Neuronal stem cell (in vitro differentiated cells): ENCODE measurements around the gene UBE2S.
A peak's percentile ranks its signal among the peaks of the same experiment; 100 is the strongest.

Source experiments
- DNase-seq: peaks from one replicate; pipeline ENCODE4 v3.0.0-alpha.2; 2013; ENCODE audit warnings: low spot score
- H2AFZ ChIP-seq: one replicate; pipeline ENCODE4 v1.6.1; 2013; ENCODE audit warnings: mild to moderate bottlenecking, low read length, inconsistent platforms
- H2AK5ac ChIP-seq: 2 replicates; pipeline ENCODE4 v1.6.1; 2013; ENCODE audit warnings: low read depth, mild to moderate bottlenecking, inconsistent platforms, low read length, moderate library complexity, mixed read lengths
- H2BK120ac ChIP-seq: 2 replicates; pipeline ENCODE4 v1.6.1; 2013; ENCODE audit warnings: low read depth, mild to moderate bottlenecking, inconsistent platforms, low read length, moderate library complexity, mixed read lengths
- H2BK12ac ChIP-seq: one replicate; pipeline ENCODE4 v1.6.1; 2013; ENCODE audit warnings: low read length, inconsistent platforms
- H2BK15ac ChIP-seq: 2 replicates; pipeline ENCODE4 v1.6.1; 2013; ENCODE audit warnings: mild to moderate bottlenecking, low read length, inconsistent platforms, mixed read lengths
- H2BK5ac ChIP-seq: one replicate; pipeline ENCODE4 v1.6.1; 2013; ENCODE audit warnings: inconsistent platforms, mild to moderate bottlenecking, low read length, moderate library complexity
- H3K14ac ChIP-seq: one replicate; pipeline ENCODE4 v1.6.1; 2013; ENCODE audit warnings: low read length, inconsistent platforms
- H3K18ac ChIP-seq: 2 replicates; pipeline ENCODE4 v1.6.1; 2013; ENCODE audit warnings: low read length, inconsistent platforms
- H3K23ac ChIP-seq: 2 replicates; pipeline ENCODE4 v1.6.1; 2013; ENCODE audit warnings: low read depth, mild to moderate bottlenecking, mixed read lengths, low read length, inconsistent platforms; ENCODE audit not compliant: poor library complexity
- H3K27ac ChIP-seq: replicated peaks from 3 replicates; pipeline ENCODE4 v1.5.1; 2013; ENCODE audit warnings: low read length, inconsistent platforms
- H3K27me3 ChIP-seq, 3 experiments: 2 replicates each; pipeline ENCODE4 v1.6.1; 2013; ENCODE audit warnings: low read length in 3 of 3, mild to moderate bottlenecking in 2 of 3, inconsistent platforms in 1 of 3, low read depth in 1 of 3, mixed read lengths in 1 of 3, moderate library complexity in 1 of 3; ENCODE audit not compliant: control insufficient read depth in 3 of 3, insufficient read depth in 3 of 3
- H3K36me3 ChIP-seq, 2 donors: replicated peaks in 1 of 2; 2 replicates each; pipeline ENCODE4 v1.6.1; 2013; ENCODE audit warnings: low read length in 2 of 2; ENCODE audit not compliant: control insufficient read depth in 2 of 2, insufficient read depth in 2 of 2
- H3K4ac ChIP-seq: 2 replicates; pipeline ENCODE4 v1.6.1; 2013; ENCODE audit warnings: inconsistent platforms, mild to moderate bottlenecking, low read length, moderate library complexity
- H3K4me1 ChIP-seq, 2 donors: 1 replicate in 1 of 2; 2 replicates in 1 of 2; pipeline ENCODE4 v1.6.1; 2013; ENCODE audit warnings: low read length in 2 of 2, low read depth in 1 of 2; ENCODE audit not compliant: control insufficient read depth in 2 of 2, insufficient read depth in 1 of 2
- H3K4me2 ChIP-seq: one replicate; pipeline ENCODE4 v1.6.1; 2013; ENCODE audit warnings: mild to moderate bottlenecking, low read length, inconsistent platforms; ENCODE audit not compliant: insufficient read depth, poor library complexity, severe bottlenecking
- H3K4me3 ChIP-seq, 2 donors: 2 replicates each; pipeline ENCODE4 v1.5.1; 2013; ENCODE audit warnings: low read length in 2 of 2, mild to moderate bottlenecking in 2 of 2, inconsistent platforms in 1 of 2, moderate library complexity in 1 of 2
- H3K79me1 ChIP-seq: one replicate; pipeline ENCODE4 v1.6.1; 2013; ENCODE audit warnings: low read depth, mild to moderate bottlenecking, inconsistent platforms, low read length, moderate library complexity
- H3K9ac ChIP-seq: one replicate; pipeline ENCODE4 v1.6.1; 2013; ENCODE audit warnings: mild to moderate bottlenecking, low read depth, low read length, inconsistent platforms; ENCODE audit not compliant: poor library complexity
- H3K9me3 ChIP-seq, 2 donors: replicated peaks in 1 of 2; 2 replicates each; pipeline versions ENCODE3 to v1.6.1; 2013; ENCODE audit warnings: low read length in 2 of 2, mild to moderate bottlenecking in 2 of 2, inconsistent platforms in 1 of 2, low read depth in 1 of 2, mixed read lengths in 1 of 2, moderate library complexity in 1 of 2; ENCODE audit not compliant: control insufficient read depth in 2 of 2, insufficient read depth in 1 of 2
- H4K8ac ChIP-seq: one replicate; pipeline ENCODE4 v1.6.1; 2013; ENCODE audit warnings: low read depth, mild to moderate bottlenecking, inconsistent platforms, low read length, moderate library complexity
- H4K91ac ChIP-seq: one replicate; pipeline ENCODE4 v1.6.1; 2013; ENCODE audit warnings: low read length, low read depth, mild to moderate bottlenecking, inconsistent platforms; ENCODE audit not compliant: poor library complexity
- WGBS, 2 donors: extraction: QIAGEN DNeasy Blood & Tissue Kit; methylation state at CpG; one replicate each; pipeline ENCODE4 v1.1.7; 2013; ENCODE audit warnings: missing lambda C conversion rate in 2 of 2, mixed read lengths in 1 of 2; ENCODE audit not compliant: insufficient read length in 2 of 2, insufficient replicate concordance in 1 of 2; ENCODE audit errors: extremely low coverage in 2 of 2; 5-methylcytosine and 5-hydroxymethylcytosine counted together

UBE2S gene

DNA sequence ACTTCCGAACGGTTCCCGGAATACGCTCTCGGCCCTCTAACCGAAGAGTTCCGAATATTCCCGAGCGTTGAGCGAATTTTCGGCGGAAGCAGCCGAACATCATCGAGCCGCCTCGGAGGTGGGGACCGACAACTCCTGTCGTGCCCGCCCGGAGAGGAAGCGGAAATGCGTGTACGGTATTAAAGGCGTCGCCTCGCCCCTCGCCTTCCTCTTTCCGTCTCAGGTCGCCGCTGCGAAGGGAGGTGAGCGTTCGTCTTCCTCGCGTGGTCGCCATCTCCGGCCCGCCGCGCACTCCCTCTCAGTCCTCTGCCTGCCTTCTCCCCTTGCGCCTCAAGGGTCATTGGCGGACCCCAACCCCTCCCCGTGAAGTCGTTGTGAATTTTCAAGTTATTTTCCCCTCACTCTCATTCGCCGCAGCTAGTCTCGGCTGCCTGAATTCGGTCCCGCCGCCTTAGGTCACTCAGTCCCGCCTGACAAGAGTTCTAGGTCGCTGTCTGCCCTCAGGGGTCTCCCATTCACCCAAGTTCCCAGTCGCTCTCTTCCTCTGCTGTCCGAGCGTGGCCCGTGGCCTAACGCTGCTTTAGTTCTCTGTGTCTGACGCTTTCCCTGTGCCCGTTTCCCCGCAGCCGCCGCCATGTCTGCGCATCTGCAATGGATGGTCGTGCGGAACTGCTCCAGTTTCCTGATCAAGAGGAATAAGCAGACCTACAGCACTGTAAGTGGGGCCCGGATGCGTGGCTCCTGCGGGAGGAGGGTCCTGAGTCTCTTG lies 21.7 kb downstream of the UBE2S start, which contains the start of gene RPL28:
TSS of gene RPL28 (plus strand) at position 209 of the 769 bp plus-strand sequence. CDS start at position 635, 426 bp downstream.
- Histone ChIP-seq H2AK5ac (peak within 1 kb of the TSS; percentile 43), H2BK15ac (peak within 1 kb of the TSS; percentile 1), H3K4ac (peak within 1 kb of the TSS; percentile 7), H3K23ac (peak within 1 kb of the TSS; percentile 100), H3K18ac (peak within 1 kb of the TSS; percentile 87), H3K4me2 (peak within 1 kb of the TSS; percentile 96), H3K4me3 (peak within 1 kb of the TSS; percentile 87 to 89), H3K9ac (peak within 1 kb of the TSS; percentile 95), H3K27ac (peak within 1 kb of the TSS; percentile 81), H2AFZ (peak within 1 kb of the TSS; percentile 92), H2BK5ac (peak within 1 kb of the TSS; percentile 62), H3K9me3 (peaks cover 2% of the 10 kb centered on the region in 2 donors), H4K91ac (no peak within 1 kb of the TSS), H3K4me1 (peaks cover 33 to 39% of the 10 kb centered on the region in 2 donors), H2BK120ac (no peak within 1 kb of the TSS), H3K27me3 (peaks cover 0 to 3% (median 0%) of the 10 kb centered on the region in 3 experiments), H2BK12ac (no peak within 1 kb of the TSS), H3K36me3 (peaks cover 39 to 46% of the 10 kb centered on the region in 2 donors), H3K79me1 (peaks cover 26% of the 10 kb centered on the region), H3K14ac (peak within 1 kb of the TSS; percentile 79), H4K8ac (no peak within 1 kb of the TSS)
- DNase-seq = peak; percentile 99
- no CpG with 5 or more reads among the region's 68 CpGs for WGBS, 2 donors

DNA sequence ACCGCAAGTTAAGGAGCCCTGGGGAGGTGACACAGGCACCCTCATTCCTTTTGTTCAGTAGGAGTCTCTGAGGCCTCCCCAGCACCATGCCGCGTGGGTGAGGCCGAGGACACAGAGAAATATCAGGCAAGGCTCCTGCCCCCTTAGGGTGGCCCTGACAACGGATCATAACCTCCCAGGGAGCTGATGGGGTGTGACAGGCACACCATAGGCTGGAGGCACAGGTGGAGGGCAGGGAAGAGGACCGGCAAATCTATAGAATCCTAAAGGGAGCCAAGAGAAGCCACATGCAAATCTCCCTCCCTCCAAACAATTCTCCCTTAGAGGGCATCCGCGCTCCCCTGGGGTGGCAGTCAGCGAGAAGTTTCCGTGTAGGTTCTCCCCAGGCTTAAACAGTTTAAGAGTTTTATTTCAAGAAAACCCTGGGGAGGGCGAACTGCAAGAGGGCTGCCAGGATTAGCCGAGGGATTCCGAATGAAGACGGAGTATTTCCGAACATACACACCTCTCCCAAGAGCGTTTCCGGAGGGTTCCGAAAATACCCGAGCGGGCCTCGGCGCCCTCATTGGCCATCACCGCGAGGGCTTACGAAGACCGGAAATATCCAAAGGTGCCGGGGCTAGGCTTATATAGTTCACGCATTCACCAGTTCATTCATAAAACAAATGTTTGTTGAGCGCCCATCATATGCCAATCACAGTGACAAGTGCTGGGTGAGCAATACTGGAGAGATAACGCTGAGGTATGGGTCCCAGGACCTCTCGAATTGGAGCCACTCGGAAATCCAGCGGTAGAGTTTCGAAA lies 22.5 kb downstream of the UBE2S start:
- Histone ChIP-seq H3K27me3 (peaks cover 0 to 3% (median 0%) of the 10 kb centered on the region in 3 experiments), H3K4ac (no peak overlapping the region), H3K9ac (peak overlapping the region; percentile 88)

DNA sequence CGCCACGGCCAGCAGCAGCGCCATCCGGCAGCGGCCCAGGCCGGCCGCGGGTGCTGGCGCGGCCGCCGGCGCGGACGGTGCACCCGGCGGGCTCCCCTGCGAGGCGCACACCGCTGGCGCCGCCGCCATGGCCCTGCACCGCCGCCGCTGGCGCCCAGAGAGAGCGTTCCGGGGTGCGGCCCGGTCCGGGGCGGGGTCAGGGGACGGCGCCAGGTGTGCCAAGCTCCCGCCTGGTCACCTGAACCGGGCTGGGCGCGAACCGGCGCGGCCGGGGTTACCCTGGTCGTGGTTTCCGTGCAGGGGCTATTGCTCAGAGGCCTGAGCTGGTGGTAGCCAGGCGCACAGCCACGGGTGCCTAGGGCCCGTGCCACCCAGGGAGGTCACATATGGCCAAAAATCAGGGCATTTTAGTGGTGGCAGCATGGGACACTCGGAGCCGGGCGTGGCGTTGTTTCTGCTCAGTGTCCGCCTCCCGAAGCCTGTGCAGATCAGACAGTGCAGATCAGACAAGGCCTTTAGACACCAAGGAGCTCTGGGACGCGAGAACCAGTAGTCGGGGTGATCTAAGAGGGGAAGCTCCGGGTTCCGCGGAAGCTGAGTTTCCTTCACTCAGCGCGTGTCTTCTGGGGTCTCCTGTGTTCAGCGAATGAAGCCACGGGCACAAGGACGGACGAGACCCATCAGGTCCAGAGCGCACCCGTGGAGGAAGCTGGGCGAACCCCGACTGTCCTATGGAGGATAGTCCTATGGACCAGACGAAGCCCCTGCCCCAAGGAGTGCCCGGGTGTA lies 23.3 kb downstream of the UBE2S start, which contains the start of gene TMEM238:
TSS of gene TMEM238 (minus strand) at position 162 of the 789 bp plus-strand sequence. CDS start at position 129, 33 bp downstream.
- no peak within 1 kb of the TSS for H3K14ac ChIP-seq
- H3K79me1 ChIP-seq = peaks cover 21% of the 10 kb centered on the region
- H2BK15ac ChIP-seq = peak within 1 kb of the TSS; percentile 46
- peak within 1 kb of the TSS; percentile 72 for H3K4ac ChIP-seq
- peak within 1 kb of the TSS; percentile 86 for H2AK5ac ChIP-seq
- peak within 1 kb of the TSS; percentile 94 for H3K4me2 ChIP-seq
- H3K27me3 ChIP-seq = peaks cover 0 to 3% (median 0%) of the 10 kb centered on the region in 3 experiments
- no peak within 1 kb of the TSS for H2BK5ac ChIP-seq
- H4K91ac ChIP-seq = no peak within 1 kb of the TSS
- H3K27ac ChIP-seq = peak within 1 kb of the TSS; percentile 36
- peak within 1 kb of the TSS; percentile 95 for H3K9ac ChIP-seq
- H2BK12ac ChIP-seq = no peak within 1 kb of the TSS
- peak within 1 kb of the TSS; percentile 92 for H2AFZ ChIP-seq
- H2BK120ac ChIP-seq = no peak within 1 kb of the TSS
- no CpG with 5 or more reads among the region's 72 CpGs for WGBS, 2 donors
- H3K18ac ChIP-seq = peak within 1 kb of the TSS; percentile 97
- peak within 1 kb of the TSS; percentile 82 to 89 for H3K4me3 ChIP-seq
- H3K4me1 ChIP-seq = peaks cover 29 to 33% of the 10 kb centered on the region in 2 donors
- DNase-seq = no peak
- no peak within 1 kb of the TSS for H4K8ac ChIP-seq
- peaks cover 25 to 30% of the 10 kb centered on the region in 2 donors for H3K36me3 ChIP-seq
- H3K9me3 ChIP-seq = peaks cover 2% of the 10 kb centered on the region in 2 donors
- peak within 1 kb of the TSS; percentile 75 for H3K23ac ChIP-seq

More for the DNA sequence above, 22.5 kb downstream of the UBE2S start:
- Histone ChIP-seq H2BK12ac (no peak overlapping the region), H4K91ac (no peak overlapping the region), H3K14ac (no peak overlapping the region), H3K4me1 (peaks cover 33 to 35% of the 10 kb centered on the region in 2 donors), H2AFZ (peak overlapping the region; percentile 92), H3K4me2 (peak overlapping the region; percentile 94), H2AK5ac (no peak overlapping the region), H2BK15ac (peak overlapping the region; percentile 1), H4K8ac (no peak overlapping the region), H3K23ac (peak overlapping the region; percentile 100), H3K79me1 (peaks cover 24% of the 10 kb centered on the region), H3K9me3 (peaks cover 2% of the 10 kb centered on the region in 2 donors), H3K4me3 (peak overlapping the region; percentile 82 to 89), H3K36me3 (peaks cover 33 to 38% of the 10 kb centered on the region in 2 donors), H2BK120ac (no peak overlapping the region), H3K27ac (peak overlapping the region; percentile 81), H3K18ac (peak overlapping the region; percentile 69), H2BK5ac (no peak overlapping the region)
- WGBS, 2 donors = no CpG with 5 or more reads among the region's 34 CpGs
- DNase-seq = peak; percentile 97
